H9 (cell line): Measurements from ENCODE around the gene AHDC1. TPM values are rescaled to one million over a fixed set of nuclear protein-coding genes. Genes with fewer than 3 reads are reported as not detected.

Experiments used
- DNase-seq: peaks from one replicate; pipeline ENCODE4 v3.0.0-alpha.2; 2017
- H2AFZ ChIP-seq: one replicate; pipeline ENCODE4 v1.6.1; 2013; ENCODE audit warnings: mild to moderate bottlenecking, low read length, control low read depth, moderate library complexity
- H2AK5ac ChIP-seq: 2 replicates; pipeline ENCODE4 v1.6.1; 2013; ENCODE audit warnings: low read length, control low read depth, mixed read lengths; ENCODE audit not compliant: insufficient read length
- H2BK120ac ChIP-seq: one replicate; pipeline ENCODE4 v1.6.1; 2013; ENCODE audit warnings: low read depth, mild to moderate bottlenecking, low read length, control low read depth, inconsistent platforms; ENCODE audit not compliant: poor library complexity, severe bottlenecking
- H2BK12ac ChIP-seq: 2 replicates; pipeline ENCODE4 v1.6.1; 2013; ENCODE audit warnings: low read length, control low read depth, mixed read lengths, low read depth; ENCODE audit not compliant: insufficient read length
- H2BK15ac ChIP-seq: 2 replicates; pipeline ENCODE4 v1.6.1; 2013; ENCODE audit warnings: low read depth, low read length, control low read depth
- H2BK20ac ChIP-seq: one replicate; pipeline ENCODE4 v1.6.1; 2013; ENCODE audit warnings: low read depth, mild to moderate bottlenecking, low read length, control low read depth, inconsistent platforms; ENCODE audit not compliant: poor library complexity, severe bottlenecking
- H2BK5ac ChIP-seq: 2 replicates; pipeline ENCODE4 v1.6.1; 2013; ENCODE audit warnings: low read length, control low read depth, mixed read lengths; ENCODE audit not compliant: insufficient read length
- H3K14ac ChIP-seq: 2 replicates; pipeline ENCODE4 v1.6.1; 2013; ENCODE audit warnings: low read length, control low read depth; ENCODE audit not compliant: insufficient read depth
- H3K18ac ChIP-seq: 2 replicates; pipeline ENCODE4 v1.6.1; 2013; ENCODE audit warnings: low read depth, mild to moderate bottlenecking, mixed read lengths, low read length, control low read depth; ENCODE audit not compliant: insufficient read length
- H3K23ac ChIP-seq: 2 replicates; pipeline ENCODE4 v1.6.1; 2013; ENCODE audit warnings: low read length, control low read depth, mixed read lengths, low read depth; ENCODE audit not compliant: insufficient read length
- H3K23me2 ChIP-seq: 2 replicates; pipeline ENCODE4 v1.6.1; 2013; ENCODE audit warnings: low read depth, mild to moderate bottlenecking, mixed read lengths, low read length, control low read depth; ENCODE audit not compliant: insufficient read length, poor library complexity, severe bottlenecking
- H3K27ac ChIP-seq: 2 replicates; pipeline ENCODE4 v1.5.1; 2013; ENCODE audit warnings: low read length, control low read depth, mixed read lengths, low read depth; ENCODE audit not compliant: insufficient read length
- H3K27me3 ChIP-seq: 2 replicates; pipeline ENCODE4 v1.6.1; 2013; ENCODE audit warnings: low read length, control low read depth, inconsistent platforms; ENCODE audit not compliant: insufficient read depth
- H3K4ac ChIP-seq: 2 replicates; pipeline ENCODE4 v1.6.1; 2013; ENCODE audit warnings: low read depth, mild to moderate bottlenecking, control low read depth, inconsistent platforms, low read length, moderate library complexity
- H3K4me1 ChIP-seq: 2 replicates; pipeline ENCODE4 v1.6.1; 2013; ENCODE audit warnings: low read length, control low read depth, inconsistent platforms; ENCODE audit not compliant: insufficient read depth
- H3K4me2 ChIP-seq: 2 replicates; pipeline ENCODE4 v1.6.1; 2013; ENCODE audit warnings: low read length, control low read depth, mixed read lengths; ENCODE audit not compliant: insufficient read length, insufficient read depth
- H3K56ac ChIP-seq: 2 replicates; pipeline ENCODE4 v1.6.1; 2013; ENCODE audit warnings: low read depth, mild to moderate bottlenecking, mixed read lengths, low read length, control low read depth; ENCODE audit not compliant: insufficient read length
- H3K79me1 ChIP-seq: 2 replicates; pipeline ENCODE4 v1.6.1; 2013; ENCODE audit warnings: low read depth, mild to moderate bottlenecking, moderate library complexity, low read length, control low read depth, inconsistent platforms; ENCODE audit not compliant: insufficient read depth, poor library complexity, severe bottlenecking
- H3K79me2 ChIP-seq: 2 replicates; pipeline ENCODE4 v1.6.1; 2013; ENCODE audit warnings: low read length, control low read depth, inconsistent platforms; ENCODE audit not compliant: insufficient read depth
- H3K9ac ChIP-seq: 2 replicates; pipeline ENCODE4 v1.6.1; 2013; ENCODE audit warnings: low read length, control low read depth, mixed read lengths; ENCODE audit not compliant: insufficient read length; ENCODE audit errors: extremely low read depth
- H3K9me3 ChIP-seq: one replicate; pipeline ENCODE4 v1.6.1; 2013; ENCODE audit warnings: low read depth, low read length, inconsistent platforms; ENCODE audit not compliant: control insufficient read depth
- H3T11ph ChIP-seq: one replicate; pipeline ENCODE4 v1.6.1; 2013; ENCODE audit warnings: mild to moderate bottlenecking, low read length, control low read depth, inconsistent platforms
- H4K20me1 ChIP-seq: one replicate; pipeline ENCODE4 v1.6.1; 2013; ENCODE audit not compliant: control insufficient read depth, insufficient read length, insufficient read depth
- H4K5ac ChIP-seq: 2 replicates; pipeline ENCODE4 v1.6.1; 2013; ENCODE audit warnings: low read depth, mild to moderate bottlenecking, mixed read lengths, low read length, control low read depth; ENCODE audit not compliant: insufficient read length
- H4K8ac ChIP-seq: replicated peaks from 2 replicates; pipeline ENCODE4 v1.6.1; 2013; ENCODE audit warnings: low read length, control low read depth, mixed read lengths, low read depth; ENCODE audit not compliant: insufficient read length
- H4K91ac ChIP-seq: 2 replicates; pipeline ENCODE4 v1.6.1; 2013; ENCODE audit warnings: low read depth, mild to moderate bottlenecking, moderate library complexity, mixed read lengths, low read length, control low read depth; ENCODE audit not compliant: insufficient read length
- H3K27ac Mint-ChIP-seq, 3 experiments: 2 replicates in 2 of 3; 3 replicates in 1 of 3; pipeline ENCODE4 v1.8.0; 2020 to 2021; ENCODE audit warnings: mixed read lengths in 3 of 3, mild to moderate bottlenecking in 1 of 3, moderate library complexity in 1 of 3
- H3K27me3 Mint-ChIP-seq: 2 replicates; pipeline ENCODE4 v1.8.0; 2021; ENCODE audit warnings: low read depth, mild to moderate bottlenecking, moderate library complexity, mixed read lengths
- H3K36me3 Mint-ChIP-seq, 3 experiments: 2 replicates in 2 of 3; 3 replicates in 1 of 3; pipeline ENCODE4 v1.8.0; 2020 to 2021; ENCODE audit warnings: low read depth in 3 of 3, mixed read lengths in 3 of 3; ENCODE audit not compliant: insufficient read depth in 1 of 3
- H3K4me1 Mint-ChIP-seq, 2 experiments: 2 replicates each; pipeline ENCODE4 v1.8.0; 2020; ENCODE audit warnings: mixed read lengths in 2 of 2
- H3K4me3 Mint-ChIP-seq, 2 experiments: 2 replicates in 1 of 2; 3 replicates in 1 of 2; pipeline ENCODE4 v1.8.0; 2020 to 2021; ENCODE audit warnings: mild to moderate bottlenecking in 2 of 2, mixed read lengths in 2 of 2, moderate library complexity in 1 of 2
- H3K9me3 Mint-ChIP-seq, 2 experiments: 2 replicates in 1 of 2; 3 replicates in 1 of 2; pipeline ENCODE4 v1.8.0; 2020; ENCODE audit warnings: mild to moderate bottlenecking in 2 of 2, mixed read lengths in 2 of 2, moderate library complexity in 1 of 2
- WGBS: extraction: QIAGEN DNeasy Blood & Tissue Kit; methylation state at CpG from one replicate; pipeline ENCODE4 v1.1.7; 2013; ENCODE audit warnings: missing lambda C conversion rate, low lambda C conversion rate, mixed read lengths; ENCODE audit not compliant: insufficient read length; ENCODE audit errors: extremely low coverage; 5-methylcytosine and 5-hydroxymethylcytosine counted together
- total RNA-seq: library from RNA; stranded (reverse); gene quantifications from 2 replicates; pipeline ENCODE4 v1.2.1, GENCODE V29; 2021
- TF ChIP-seq, protein P1 (sequence below): fragments of 200-600 bp; sonication (generic); conservative IDR thresholded peaks from 3 replicates; pipeline ENCODE4 v1.8.0; 2021; ENCODE audit warnings: antibody characterized with exemption, mild to moderate bottlenecking

The AHDC1 gene
- total RNA-seq, 1 experiment from 2014 or later = 29.4 TPM

DNA sequence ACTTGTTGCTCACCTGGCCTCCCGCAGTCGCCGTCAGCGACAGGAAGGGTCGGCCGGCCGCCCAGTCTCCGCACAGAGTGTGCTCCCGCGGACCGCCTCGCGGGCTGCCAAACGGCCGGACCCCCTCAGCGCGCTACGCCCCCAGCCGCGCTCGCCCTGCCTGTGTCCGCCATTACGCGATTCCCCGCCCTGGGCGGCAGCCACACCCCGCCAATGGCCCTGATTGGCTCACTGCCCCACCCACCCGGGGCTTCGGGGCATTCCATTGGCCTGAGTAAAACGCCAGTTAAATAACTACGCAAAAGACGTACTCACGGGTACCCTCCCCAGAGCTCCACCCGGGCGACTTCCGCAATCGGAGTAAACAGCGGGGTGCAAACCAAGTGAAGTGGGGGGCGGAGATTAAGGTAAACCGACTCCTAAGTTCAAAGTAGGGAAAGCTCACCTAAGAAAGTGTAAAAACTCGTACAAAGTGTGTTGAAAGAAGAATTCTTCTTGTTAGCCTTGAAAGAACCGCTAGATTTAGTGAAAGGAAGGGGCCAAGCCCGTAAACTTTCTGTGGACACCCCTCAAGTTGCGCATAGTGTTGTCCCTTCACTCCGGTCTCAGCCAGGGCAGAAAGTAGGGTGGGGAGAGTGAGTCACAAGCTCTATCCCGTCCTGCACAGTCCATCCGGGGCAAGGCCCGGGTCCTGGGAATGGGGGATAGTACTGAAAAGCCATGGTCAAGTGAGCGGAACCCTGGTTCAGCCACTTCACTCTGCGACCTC, 113.8 kb downstream of the AHDC1 start, which contains the start of gene WASF2:
Gene WASF2 (minus strand): TSS at position 195 of the 769 bp plus-strand sequence. CDS start 61,277 bp downstream, outside the sequence.
- Histone ChIP-seq H3K4ac (no peak within 1 kb of the TSS), H3K27ac (peak within 1 kb of the TSS; percentile 73), H3K14ac (peak within 1 kb of the TSS; percentile 95), H3K27me3 (no peaks in the 10 kb centered on the region), H3K4me2 (peak within 1 kb of the TSS; percentile 34), H4K5ac (no peak within 1 kb of the TSS), H3K56ac (no peak within 1 kb of the TSS), H2BK20ac (no peak within 1 kb of the TSS), H3K23me2 (peaks cover 4% of the 10 kb centered on the region), H2AFZ (peak within 1 kb of the TSS; percentile 87), H4K20me1 (no peaks in the 10 kb centered on the region), H2BK120ac (no peak within 1 kb of the TSS), H2BK12ac (no peak within 1 kb of the TSS), H4K8ac (no peak within 1 kb of the TSS), H3K79me1 (no peaks in the 10 kb centered on the region), H4K91ac (no peak within 1 kb of the TSS), H3K9me3 (no peaks in the 10 kb centered on the region), H2AK5ac (no peak within 1 kb of the TSS), H3K9ac (peak within 1 kb of the TSS; percentile 92), H3K23ac (no peak within 1 kb of the TSS), H2BK5ac (no peak within 1 kb of the TSS), H2BK15ac (no peak within 1 kb of the TSS), H3T11ph (peak within 1 kb of the TSS; percentile 93), H3K4me1 (no peaks in the 10 kb centered on the region), H3K18ac (peak within 1 kb of the TSS; percentile 91), H3K79me2 (peaks cover 5% of the 10 kb centered on the region; the same call in 1 of the 2 replicates)
- H3K27ac Mint-ChIP-seq = peak within 1 kb of the TSS; percentile 99 to 100 (median 100)
- H3K36me3 Mint-ChIP-seq = peaks cover 0 to under 1% (median 0%) of the 10 kb centered on the region in 3 experiments; a peak in 3 of 7 replicates
- peak; percentile 96 for DNase-seq
- TF ChIP-seq, protein P1, sequence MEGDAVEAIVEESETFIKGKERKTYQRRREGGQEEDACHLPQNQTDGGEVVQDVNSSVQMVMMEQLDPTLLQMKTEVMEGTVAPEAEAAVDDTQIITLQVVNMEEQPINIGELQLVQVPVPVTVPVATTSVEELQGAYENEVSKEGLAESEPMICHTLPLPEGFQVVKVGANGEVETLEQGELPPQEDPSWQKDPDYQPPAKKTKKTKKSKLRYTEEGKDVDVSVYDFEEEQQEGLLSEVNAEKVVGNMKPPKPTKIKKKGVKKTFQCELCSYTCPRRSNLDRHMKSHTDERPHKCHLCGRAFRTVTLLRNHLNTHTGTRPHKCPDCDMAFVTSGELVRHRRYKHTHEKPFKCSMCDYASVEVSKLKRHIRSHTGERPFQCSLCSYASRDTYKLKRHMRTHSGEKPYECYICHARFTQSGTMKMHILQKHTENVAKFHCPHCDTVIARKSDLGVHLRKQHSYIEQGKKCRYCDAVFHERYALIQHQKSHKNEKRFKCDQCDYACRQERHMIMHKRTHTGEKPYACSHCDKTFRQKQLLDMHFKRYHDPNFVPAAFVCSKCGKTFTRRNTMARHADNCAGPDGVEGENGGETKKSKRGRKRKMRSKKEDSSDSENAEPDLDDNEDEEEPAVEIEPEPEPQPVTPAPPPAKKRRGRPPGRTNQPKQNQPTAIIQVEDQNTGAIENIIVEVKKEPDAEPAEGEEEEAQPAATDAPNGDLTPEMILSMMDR = no peak
- H3K27me3 Mint-ChIP-seq = no peaks in the 10 kb centered on the region; the same call in 1 of the 2 replicates
- peak within 1 kb of the TSS; percentile 84 to 93 for H3K4me3 Mint-ChIP-seq
- peaks cover 18 to 38% of the 10 kb centered on the region in 2 experiments for H3K4me1 Mint-ChIP-seq
- H3K9me3 Mint-ChIP-seq = no peaks in the 10 kb centered on the region
- WGBS = no CpG with 5 or more reads among the region's 50 CpGs
